A549 (cell line): Measurements from ENCODE around the gene ATL1. TPM values are rescaled to one million over a fixed set of nuclear protein-coding genes. Genes with fewer than 3 reads are reported as not detected.
A peak's percentile ranks its signal among the peaks of the same experiment; 100 is the strongest.

ENCODE experiments used
- ATAC-seq, 2 experiments: fragments of 200-7000 bp in 1 of 2; fragments of >200 bp in 1 of 2; cut with Nextera tagmentation in 1 of 2; cut with Tn5 transposase in 1 of 2; 3 replicates each; pipeline versions ENCODE4 v1.8.0 to v1.9.1; 2018 to 2020; ENCODE audit warnings: mild to moderate bottlenecking in 1 of 2, moderate library complexity in 1 of 2
- CTCF ChIA-PET: fragments of 300-600 bp; sonication (Branson Sonifier 250); formaldehyde crosslinking; extraction: SDS; loops from one replicate; lab custom pipeline; 2021; ENCODE audit warnings: antibody characterized with exemption, inconsistent platforms; lab: Yijun Ruan, JAX
- POLR2A ChIA-PET: fragments of 350-600 bp; formaldehyde crosslinking; extraction: SDS; loops from one replicate; lab custom pipeline; 2021; ENCODE audit warnings: antibody characterized with exemption, inconsistent platforms; lab: Yijun Ruan, JAX
- DNase-seq, 2 experiments: peaks; one replicate each; pipeline versions ENCODE4 v3.0.0 to v3.0.0-alpha.2; 2011 to 2016; ENCODE audit warnings: low read depth in 1 of 2, low spot score in 1 of 2
- FAIRE-seq: peaks from 2 replicates; lab custom pipeline; 2011; peaks lifted over from hg19 to GRCh38; lab: Jason Lieb, UNC
- H3K27ac ChIP-seq, 2 experiments: fragments of >200 bp; sonication (Bioruptor Twin); formaldehyde crosslinking; 3 replicates each; pipeline ENCODE4 v1.5.1; 2016 to 2017
- H3K4me1 ChIP-seq: fragments of >200 bp; sonication (Bioruptor Twin); formaldehyde crosslinking; 3 replicates; pipeline ENCODE4 v1.6.1; 2016
- H3K4me2 ChIP-seq: fragments of >200 bp; sonication (Bioruptor Twin); formaldehyde crosslinking; 3 replicates; pipeline ENCODE4 v1.6.1; 2016
- H3K4me3 ChIP-seq: fragments of >200 bp; sonication (Bioruptor Twin); formaldehyde crosslinking; 3 replicates; pipeline ENCODE4 v1.5.1; 2016
- H3K9me3 ChIP-seq: fragments of >200 bp; sonication (Bioruptor Twin); formaldehyde crosslinking; 3 replicates; pipeline ENCODE4 v1.6.1; 2016
- BHLHE40 ChIP-seq: IDR thresholded peaks from 2 replicates; pipeline ENCODE4 v1.6.1; 2012; ENCODE audit warnings: low read depth, low read length, inconsistent platforms
- CBX2 ChIP-seq: fragments of 200-600 bp; sonication (generic); IDR thresholded peaks from 2 replicates; pipeline ENCODE4 v1.6.1; 2016; ENCODE audit warnings: low read depth, mild to moderate bottlenecking, borderline replicate concordance
- CHD4 ChIP-seq: fragments of 200-600 bp; sonication (generic); IDR thresholded peaks from 2 replicates; pipeline ENCODE4 v1.6.1; 2016; ENCODE audit warnings: antibody characterized with exemption, mild to moderate bottlenecking, borderline replicate concordance
- CTCF ChIP-seq: fragments of >200 bp; sonication (Bioruptor Twin); formaldehyde crosslinking; IDR thresholded peaks from 3 replicates; pipeline ENCODE4 v1.5.1; 2016
- FOSB ChIP-seq: fragments of 250-450 bp; sonication (Bioruptor Pico); IDR thresholded peaks from 2 replicates; pipeline ENCODE4 v1.5.0; 2020; ENCODE audit warnings: mild to moderate bottlenecking, moderate library complexity
- FOSL2 ChIP-seq, 2 experiments: fragments of 450-650 bp in 1 of 2; fragments of >200 bp in 1 of 2; sonication (Bioruptor Twin) in 1 of 2; formaldehyde crosslinking; IDR thresholded peaks; 2 replicates each; pipeline versions ENCODE4 v1.5.0 to v1.6.1; 2016 to 2020; ENCODE audit warnings: mild to moderate bottlenecking in 1 of 2, moderate library complexity in 1 of 2
- FOXS1 ChIP-seq: fragments of 250-450 bp; sonication (Bioruptor Pico); IDR thresholded peaks from 2 replicates; pipeline ENCODE4 v1.5.0; 2020; ENCODE audit warnings: mild to moderate bottlenecking, moderate library complexity
- HDAC2 ChIP-seq: fragments of 200-600 bp; sonication (generic); IDR thresholded peaks from 2 replicates; pipeline ENCODE4 v1.6.1; 2016
- JUN ChIP-seq, 2 experiments: fragments of >200 bp; sonication (Bioruptor Twin); formaldehyde crosslinking; IDR thresholded peaks; 2 replicates in 1 of 2; 3 replicates in 1 of 2; pipeline ENCODE4 v1.6.1; 2016 to 2017
- KDM5A ChIP-seq: fragments of 200-600 bp; sonication (generic); IDR thresholded peaks from 2 replicates; pipeline ENCODE4 v1.6.1; 2016; ENCODE audit warnings: antibody characterized with exemption, mild to moderate bottlenecking
- MAFK ChIP-seq: fragments of 450-650 bp; IDR thresholded peaks from 2 replicates; pipeline ENCODE4 v1.6.1; 2014; ENCODE audit not compliant: partially characterized antibody
- MAZ ChIP-seq: fragments of 150-350 bp; IDR thresholded peaks from 2 replicates; pipeline ENCODE4 v1.6.1; 2014; ENCODE audit warnings: antibody characterized with exemption, low read depth, low read length, borderline replicate concordance
- NPAS2 ChIP-seq: fragments of 250-450 bp; sonication (Bioruptor Pico); IDR thresholded peaks from 2 replicates; pipeline ENCODE4 v1.8.0; 2022; ENCODE audit warnings: mild to moderate bottlenecking, moderate library complexity, borderline replicate concordance
- PBX3 ChIP-seq: IDR thresholded peaks from 2 replicates; pipeline ENCODE4 v1.6.1; 2012
- PHF8 ChIP-seq: fragments of 200-600 bp; sonication (generic); IDR thresholded peaks from 2 replicates; pipeline ENCODE4 v1.6.1; 2016; ENCODE audit warnings: low read depth, mild to moderate bottlenecking, antibody characterized with exemption, moderate library complexity, borderline replicate concordance
- POLR2AphosphoS2 ChIP-seq: conservative IDR thresholded peaks from 2 replicates; pipeline ENCODE4 v1.6.1; 2012; ENCODE audit warnings: low read length, improper control_type of control experiment, inconsistent platforms
- RCOR1 ChIP-seq: fragments of 150-350 bp; IDR thresholded peaks from 2 replicates; pipeline ENCODE4 v1.6.1; 2014; ENCODE audit warnings: antibody characterized with exemption, low read length, low read depth
- RFX5 ChIP-seq: fragments of 450-650 bp; IDR thresholded peaks from 2 replicates; pipeline ENCODE4 v1.7.1; 2014; ENCODE audit warnings: antibody characterized with exemption, mild to moderate bottlenecking, moderate library complexity
- TP53 ChIP-seq: fragments of 250-450 bp; sonication (Bioruptor Pico); IDR thresholded peaks from 2 replicates; pipeline ENCODE4 v1.5.0; 2021; ENCODE audit warnings: mild to moderate bottlenecking, moderate library complexity
- ZC3H11A ChIP-seq: fragments of 450-650 bp; IDR thresholded peaks from 2 replicates; pipeline ENCODE4 v1.6.1; 2014; ENCODE audit warnings: antibody characterized with exemption, mild to moderate bottlenecking
- ZNF302 ChIP-seq: fragments of 250-450 bp; sonication (Bioruptor Pico); IDR thresholded peaks from 2 replicates; pipeline ENCODE4 v1.9.0; 2021; ENCODE audit warnings: inconsistent platforms, mild to moderate bottlenecking, moderate library complexity
- ZSCAN20 ChIP-seq: fragments of 250-450 bp; sonication (Bioruptor Pico); IDR thresholded peaks from 2 replicates; pipeline ENCODE4 v1.8.0; 2022; ENCODE audit warnings: mild to moderate bottlenecking, moderate library complexity
- WGBS: methylation state at CpG from one replicate; pipeline ENCODE4 v1.1.6; 2017; ENCODE audit errors: missing lambda C conversion rate; 5-methylcytosine and 5-hydroxymethylcytosine counted together
- polyA plus RNA-seq, 4 experiments: library from polyadenylated mRNA; depleted of rRNA in 3 of 4; stranded (reverse); fragments of >200 nt; fragmentation: RNase III in 1 of 4; extraction: RNeasy Plus Mini Kit Qiagen cat#74134 plus additional on column Dnase treatment in 1 of 4; gene quantifications; 2 replicates in 3 of 4; 3 replicates in 1 of 4; pipeline ENCODE4 v1.2.3, GENCODE V29; 2011 to 2017

The ATL1 gene
- polyA plus RNA-seq, 2 of the 4 experiments (the other 2 are of a cell fraction): 4.7 to 5.1 TPM

DNA sequence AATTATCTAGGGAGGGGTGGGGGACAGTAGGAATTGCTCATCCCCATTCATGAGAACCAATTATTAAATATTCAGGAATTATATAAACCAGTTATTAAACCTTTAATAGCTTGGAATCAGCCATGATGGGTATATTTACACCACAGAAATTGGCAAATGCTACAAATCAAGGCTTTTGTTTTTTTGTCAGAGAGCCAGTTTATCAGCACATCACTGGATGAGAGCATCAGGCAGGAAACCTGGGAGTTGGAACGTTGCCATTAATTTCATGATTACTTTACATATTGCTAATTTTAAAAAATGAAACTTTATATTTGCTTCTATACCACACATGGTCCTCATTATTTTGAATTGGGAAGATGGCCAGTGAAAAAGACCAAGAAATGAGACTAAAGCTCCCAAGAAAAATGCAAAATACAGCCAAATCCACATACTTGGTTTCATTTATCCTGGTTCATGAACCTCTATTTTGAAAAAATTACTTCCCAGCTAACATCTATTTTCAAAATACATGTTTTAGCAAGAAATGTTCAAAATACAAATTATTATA lies 48.4 kb downstream of the ATL1 start:
- no peaks in the 10 kb centered on the region for H3K9me3 ChIP-seq
- no peak overlapping the region for H3K27ac ChIP-seq
- no peaks in the 10 kb centered on the region for H3K4me1 ChIP-seq
- POLR2A ChIA-PET: no interaction called here
- no peak overlapping the region for H3K4me2 ChIP-seq
- WGBS: 51% methylated on average over 1 of the region's 1 CpG
- CTCF ChIA-PET: interaction anchor here (0.8 to 2.1 kb wide), 2 partner anchors 8 to 168 kb away, joined by 3 to 4 read pairs; no protein-coding TSS in a partner anchor
- no peak overlapping the region for H3K4me3 ChIP-seq
- no peak for ATAC-seq
- TF ChIP-seq PBX3 (no peak), POLR2AphosphoS2 (no peak), CTCF (no peak), HDAC2 (no peak), FOSB (CRISPR knock-in tag) (no peak), KDM5A (no peak), RFX5 (no peak), BHLHE40 (no peak), TP53 (no peak), PHF8 (no peak), CHD4 (no peak), FOSL2 (IDR thresholded peaks at IDR 0.05) (no peak), FOSL2 (CRISPR knock-in tag; IDR thresholded peaks at IDR 0.05) (no peak), FOXS1 (CRISPR knock-in tag) (no peak), ZSCAN20 (CRISPR knock-in tag) (no peak), RCOR1 (no peak), CBX2 (no peak), MAZ (no peak), NPAS2 (CRISPR knock-in tag) (no peak)
- FAIRE-seq: no peak
- no peak for DNase-seq

- Histone ChIP-seq H3K27ac (no peak overlapping the region), H3K4me3 (no peak overlapping the region)
- no peak for DNase-seq
- 48% methylated on average over 1 of the region's 1 CpG for WGBS
- FAIRE-seq: no peak
- ATAC-seq: no peak
- TF ChIP-seq MAFK (peak; percentile 50), JUN (IDR thresholded peaks at IDR 0.05) (no peak), ZNF302 (CRISPR knock-in tag) (no peak), RFX5 (no peak)
- TF ChIP-seq, all 56 proteins: peak for 1
- POLR2A ChIA-PET: no interaction called here
- CTCF ChIA-PET: interaction anchor here (1.4 to 2.1 kb wide), 2 partner anchors 9 to 166 kb away, joined by 3 to 4 read pairs; no protein-coding TSS in a partner anchor
- no peaks in the 10 kb centered on the region for H3K4me1 ChIP-seq
- no peak overlapping the region for H3K4me2 ChIP-seq
- no peaks in the 10 kb centered on the region for H3K9me3 ChIP-seq
These were observed 50.5 kb downstream of the ATL1 start for GRCh38 chr14:50610465-50610864.

GRCh38 chr14:50612806-50613205 lies 52.9 kb downstream of the ATL1 start:
- no peaks in the 10 kb centered on the region for H3K4me1 ChIP-seq
- FAIRE-seq: no peak
- ChIA-PET POLR2A (no interaction called here), CTCF (no interaction called here)
- no peak overlapping the region for H3K27ac ChIP-seq
- DNase-seq: no peak
- ATAC-seq: no peak
- no peak overlapping the region for H3K4me3 ChIP-seq
- H3K4me2 ChIP-seq: no peak overlapping the region
- WGBS: 86% methylated on average over 3 of the region's 3 CpGs
- no peak for TF ChIP-seq ZC3H11A
- TF ChIP-seq, all 56 proteins: peak for 0
- H3K9me3 ChIP-seq: no peaks in the 10 kb centered on the region
